ENCODE results near the gene CYP39A1. TPM values are rescaled to one million over a fixed set of nuclear protein-coding genes. Genes with fewer than 3 reads are reported as not detected.

Gene CYP39A1
- total RNA-seq, 1 donor from 2014 or later, result 2.1 TPM

DNA sequence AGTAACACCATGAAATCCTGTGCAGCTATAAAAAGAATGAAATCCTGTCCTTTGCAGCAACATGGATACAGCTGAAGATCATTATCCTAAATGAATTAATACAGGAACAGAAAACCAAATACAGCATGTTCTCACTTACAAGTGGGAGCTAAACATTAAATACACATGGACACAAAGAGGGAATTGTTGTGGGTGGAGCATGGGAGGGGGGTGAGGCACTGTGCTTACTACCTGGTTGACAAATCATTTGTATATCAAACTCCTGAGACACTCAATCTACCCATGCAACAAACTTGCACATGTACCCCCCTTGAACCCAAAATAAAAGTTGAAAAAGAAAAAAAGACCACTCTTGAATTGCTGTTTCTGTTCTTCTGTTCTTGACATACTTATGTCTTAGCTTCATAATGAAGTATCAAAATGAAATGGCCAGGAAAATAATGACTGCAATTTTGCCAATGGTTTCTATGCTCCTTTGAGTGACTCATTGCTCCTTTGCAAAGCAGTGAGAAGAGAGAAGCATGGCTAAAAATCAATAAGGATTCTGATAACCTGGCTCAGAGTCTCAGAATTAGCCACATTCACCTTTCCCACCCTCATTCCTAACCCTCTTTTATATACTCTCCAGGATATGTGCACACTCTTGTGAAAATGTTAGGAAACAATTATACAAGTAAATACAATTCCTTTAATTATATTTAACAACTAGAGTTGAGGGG is 71.0 kb downstream of the CYP39A1 start:
- TF ChIP-seq, protein P1, sequence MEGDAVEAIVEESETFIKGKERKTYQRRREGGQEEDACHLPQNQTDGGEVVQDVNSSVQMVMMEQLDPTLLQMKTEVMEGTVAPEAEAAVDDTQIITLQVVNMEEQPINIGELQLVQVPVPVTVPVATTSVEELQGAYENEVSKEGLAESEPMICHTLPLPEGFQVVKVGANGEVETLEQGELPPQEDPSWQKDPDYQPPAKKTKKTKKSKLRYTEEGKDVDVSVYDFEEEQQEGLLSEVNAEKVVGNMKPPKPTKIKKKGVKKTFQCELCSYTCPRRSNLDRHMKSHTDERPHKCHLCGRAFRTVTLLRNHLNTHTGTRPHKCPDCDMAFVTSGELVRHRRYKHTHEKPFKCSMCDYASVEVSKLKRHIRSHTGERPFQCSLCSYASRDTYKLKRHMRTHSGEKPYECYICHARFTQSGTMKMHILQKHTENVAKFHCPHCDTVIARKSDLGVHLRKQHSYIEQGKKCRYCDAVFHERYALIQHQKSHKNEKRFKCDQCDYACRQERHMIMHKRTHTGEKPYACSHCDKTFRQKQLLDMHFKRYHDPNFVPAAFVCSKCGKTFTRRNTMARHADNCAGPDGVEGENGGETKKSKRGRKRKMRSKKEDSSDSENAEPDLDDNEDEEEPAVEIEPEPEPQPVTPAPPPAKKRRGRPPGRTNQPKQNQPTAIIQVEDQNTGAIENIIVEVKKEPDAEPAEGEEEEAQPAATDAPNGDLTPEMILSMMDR (conservative IDR thresholded peaks at IDR 0.05), result no peak
- Mint-ChIP-seq H3K9me3 (no peaks in the 10 kb centered on the region), H3K4me3 (no peak overlapping the region), H3K4me1 (no peaks in the 10 kb centered on the region), H3K27me3 (ENCODE audit: low read depth) (no peaks in the 10 kb centered on the region), H3K36me3 (ENCODE audit: low read depth) (no peaks in the 10 kb centered on the region), H3K27ac (ENCODE audit: unreplicated experiment) (no peak overlapping the region)
- DNase-seq (ENCODE audit: low read depth, low spot score), result no peak

DNA sequence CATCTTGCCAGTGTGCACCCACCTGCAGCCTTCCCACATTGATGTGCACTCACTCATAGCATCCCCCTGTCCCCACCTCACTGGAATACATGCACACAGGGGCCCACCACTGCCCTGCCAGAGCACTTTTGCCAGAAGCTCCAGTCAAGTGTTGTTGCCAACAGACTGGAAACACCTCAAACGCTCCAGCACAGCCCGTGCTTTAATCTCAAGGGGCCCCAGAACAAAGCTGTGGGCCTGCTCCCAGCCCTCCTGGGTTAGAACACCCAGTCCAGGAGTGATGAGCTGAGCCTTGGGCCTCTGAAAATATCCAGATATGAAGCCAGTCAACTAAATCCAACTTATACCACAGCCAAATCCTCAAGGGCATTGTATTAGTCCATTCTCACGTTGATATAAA is 77.1 kb downstream of the CYP39A1 start:
- Mint-ChIP-seq H3K4me1 (no peaks in the 10 kb centered on the region), H3K9me3 (peaks cover 6% of the 10 kb centered on the region), H3K4me3 (no peak overlapping the region), H3K27ac (ENCODE audit: unreplicated experiment) (no peak overlapping the region), H3K36me3 (ENCODE audit: low read depth) (peaks cover 9% of the 10 kb centered on the region), H3K27me3 (ENCODE audit: low read depth) (no peaks in the 10 kb centered on the region)
- TF ChIP-seq, protein P1 (conservative IDR thresholded peaks at IDR 0.05), result no peak
- no peak for DNase-seq (ENCODE audit: low read depth, low spot score)

GRCh38 chr6:46573140-46573539 is 79.5 kb downstream of the CYP39A1 start:
- Mint-ChIP-seq H3K4me3 (no peak overlapping the region), H3K27me3 (ENCODE audit: low read depth) (peaks cover 4% of the 10 kb centered on the region), H3K27ac (ENCODE audit: unreplicated experiment) (no peak overlapping the region), H3K9me3 (peaks cover 8% of the 10 kb centered on the region), H3K4me1 (no peaks in the 10 kb centered on the region), H3K36me3 (ENCODE audit: low read depth) (peaks cover 11% of the 10 kb centered on the region)
- TF ChIP-seq, protein P1 (conservative IDR thresholded peaks at IDR 0.05), result no peak
- DNase-seq (ENCODE audit: low read depth, low spot score), result no peak

DNA sequence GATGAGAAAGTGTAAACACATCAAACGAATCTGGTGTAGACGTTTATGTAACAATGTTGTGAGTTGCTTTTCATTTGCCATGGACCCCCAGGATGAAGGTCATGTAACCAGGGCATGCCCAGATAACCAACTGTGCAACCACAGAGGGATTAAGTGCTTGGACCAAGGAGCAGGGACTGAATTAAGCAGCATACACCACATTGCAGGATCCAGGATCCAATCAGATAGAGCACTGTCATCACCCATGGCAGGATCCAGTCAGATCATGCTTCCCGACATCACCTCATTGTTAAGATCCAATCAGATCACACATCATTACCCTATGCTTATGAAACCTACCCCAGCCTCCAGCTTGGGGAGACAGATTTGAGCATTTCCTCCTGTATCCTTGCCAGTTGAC is 87.1 kb downstream of the CYP39A1 start:
- H3K4me3 Mint-ChIP-seq, result no peak overlapping the region
- H3K9me3 Mint-ChIP-seq, result peaks cover 5% of the 10 kb centered on the region
- no peak overlapping the region for H3K27ac Mint-ChIP-seq (ENCODE audit: unreplicated experiment)

GRCh38 chr6:46563924-46564323 is 88.7 kb downstream of the CYP39A1 start:
- Mint-ChIP-seq H3K9me3 (peaks cover 3% of the 10 kb centered on the region), H3K27ac (ENCODE audit: unreplicated experiment) (no peak overlapping the region), H3K36me3 (ENCODE audit: low read depth) (no peaks in the 10 kb centered on the region), H3K4me1 (no peaks in the 10 kb centered on the region), H3K4me3 (no peak overlapping the region), H3K27me3 (ENCODE audit: low read depth) (no peaks in the 10 kb centered on the region)
- TF ChIP-seq, protein P1 (conservative IDR thresholded peaks at IDR 0.05), result no peak
- no peak for DNase-seq (ENCODE audit: low read depth, low spot score)

More for the DNA sequence above, 87.1 kb downstream of the CYP39A1 start:
- DNase-seq (ENCODE audit: low read depth, low spot score), result no peak
- TF ChIP-seq, protein P1 (conservative IDR thresholded peaks at IDR 0.05), result no peak
- Mint-ChIP-seq H3K4me1 (no peaks in the 10 kb centered on the region), H3K36me3 (ENCODE audit: low read depth) (peaks cover 2% of the 10 kb centered on the region), H3K27me3 (ENCODE audit: low read depth) (peaks cover 4% of the 10 kb centered on the region)
